ENCODE data around the gene P2RX6.
"Not testable (repeated sequence)": the region's sequence is repeated elsewhere in the genome, so short reads cannot be mapped to it uniquely, and the experiment has no call there.

Gene P2RX6

DNA sequence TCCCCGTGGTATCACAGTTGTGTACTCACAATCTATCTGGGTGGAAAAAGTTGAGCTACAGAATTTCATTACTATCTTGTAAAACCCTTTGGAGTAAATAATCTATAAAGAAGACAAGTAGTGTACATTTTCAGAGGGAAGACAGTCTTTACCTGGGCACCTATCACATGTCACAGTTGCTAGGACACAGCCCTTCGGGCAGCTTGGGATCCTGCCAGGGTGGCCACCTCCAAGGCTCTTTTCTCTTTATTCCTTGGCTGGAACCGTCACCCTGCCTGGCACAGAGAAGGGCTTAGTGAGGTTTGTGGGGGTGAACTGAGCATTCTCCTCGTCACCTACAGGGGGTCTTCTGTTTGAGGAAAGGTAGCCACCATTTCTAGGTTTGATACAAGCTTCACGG is 54.4 kb downstream of the P2RX6 start:
- Histone ChIP-seq H3K4me3 (IDR thresholded peaks at IDR 0.05; ENCODE audit: insufficient read depth, low read depth, low read length) (no peak overlapping the region), H3K27me3 (ENCODE audit: insufficient read depth, low read depth) (no peaks in the 10 kb centered on the region), H3K27ac (no peak overlapping the region), H3K79me2 (ENCODE audit: insufficient read depth, low read depth) (no peaks in the 10 kb centered on the region), H3K9ac (no peak overlapping the region), H3K4me1 (ENCODE audit: low read depth, poor library complexity, severe bottlenecking) (no peaks in the 10 kb centered on the region), H3K4me2 (no peak overlapping the region), H4K20me1 (ENCODE audit: insufficient read depth) (no peaks in the 10 kb centered on the region), H2AFZ (ENCODE audit: low read depth) (no peak overlapping the region), H3K36me3 (ENCODE audit: insufficient read depth) (no peaks in the 10 kb centered on the region)
- TF ChIP-seq, protein P1, sequence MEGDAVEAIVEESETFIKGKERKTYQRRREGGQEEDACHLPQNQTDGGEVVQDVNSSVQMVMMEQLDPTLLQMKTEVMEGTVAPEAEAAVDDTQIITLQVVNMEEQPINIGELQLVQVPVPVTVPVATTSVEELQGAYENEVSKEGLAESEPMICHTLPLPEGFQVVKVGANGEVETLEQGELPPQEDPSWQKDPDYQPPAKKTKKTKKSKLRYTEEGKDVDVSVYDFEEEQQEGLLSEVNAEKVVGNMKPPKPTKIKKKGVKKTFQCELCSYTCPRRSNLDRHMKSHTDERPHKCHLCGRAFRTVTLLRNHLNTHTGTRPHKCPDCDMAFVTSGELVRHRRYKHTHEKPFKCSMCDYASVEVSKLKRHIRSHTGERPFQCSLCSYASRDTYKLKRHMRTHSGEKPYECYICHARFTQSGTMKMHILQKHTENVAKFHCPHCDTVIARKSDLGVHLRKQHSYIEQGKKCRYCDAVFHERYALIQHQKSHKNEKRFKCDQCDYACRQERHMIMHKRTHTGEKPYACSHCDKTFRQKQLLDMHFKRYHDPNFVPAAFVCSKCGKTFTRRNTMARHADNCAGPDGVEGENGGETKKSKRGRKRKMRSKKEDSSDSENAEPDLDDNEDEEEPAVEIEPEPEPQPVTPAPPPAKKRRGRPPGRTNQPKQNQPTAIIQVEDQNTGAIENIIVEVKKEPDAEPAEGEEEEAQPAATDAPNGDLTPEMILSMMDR (conservative IDR thresholded peaks at IDR 0.05; ENCODE audit: low read depth, low read length): no peak

DNA sequence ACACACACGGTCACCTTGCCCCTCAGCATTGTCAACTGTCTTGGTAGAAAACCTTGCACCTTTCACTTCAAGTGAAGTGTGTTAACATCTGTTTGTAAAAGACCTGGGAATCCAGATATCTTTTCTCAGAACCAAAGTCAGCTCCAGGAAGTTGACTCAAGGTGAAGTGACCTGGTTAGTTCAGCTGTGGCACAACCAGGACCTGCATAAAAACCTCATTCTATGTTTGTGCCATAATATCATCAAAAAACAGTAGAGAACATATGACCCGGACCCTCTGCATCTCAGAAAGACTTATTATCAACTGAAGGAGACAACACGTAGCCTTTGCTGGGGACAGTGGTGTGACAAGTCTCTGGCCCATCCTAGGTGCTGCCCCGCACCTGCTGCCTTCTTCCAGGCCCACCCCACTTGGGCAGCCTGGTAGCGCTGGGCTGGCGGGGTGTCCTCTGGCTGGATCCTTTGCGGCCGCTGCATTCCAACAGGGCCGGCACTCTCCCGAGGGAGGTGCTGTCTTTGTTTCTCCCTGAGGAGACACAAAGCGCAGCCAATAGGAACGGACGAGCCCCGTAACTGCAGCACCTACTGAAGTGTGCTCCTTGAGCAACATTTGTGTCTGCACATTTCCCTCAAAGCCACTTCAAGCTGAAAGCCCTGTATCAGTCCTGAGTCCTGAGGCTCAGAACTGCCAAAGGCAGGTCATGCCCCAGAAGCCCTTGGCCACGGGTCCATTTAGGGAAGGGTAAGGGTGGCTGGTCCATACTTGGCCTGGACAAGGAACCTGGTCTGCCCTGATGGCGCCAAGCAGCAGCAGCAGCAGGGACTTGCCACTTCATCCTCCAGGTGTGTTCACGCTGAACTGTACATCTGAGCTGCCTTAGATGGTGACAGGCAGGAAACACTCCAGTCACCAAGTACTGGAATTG is 56.0 kb downstream of the P2RX6 start:
- H3K4me3 ChIP-seq (IDR thresholded peaks at IDR 0.05; ENCODE audit: insufficient read depth, low read depth, low read length): no peak overlapping the region
- H3K4me2 ChIP-seq: no peak overlapping the region
- no peaks in the 10 kb centered on the region for H3K36me3 ChIP-seq (ENCODE audit: insufficient read depth)
- no peaks in the 10 kb centered on the region for H3K4me1 ChIP-seq (ENCODE audit: low read depth, poor library complexity, severe bottlenecking)
- H3K79me2 ChIP-seq (ENCODE audit: insufficient read depth, low read depth): no peaks in the 10 kb centered on the region
- no peak overlapping the region for H3K9ac ChIP-seq
- TF ChIP-seq, protein P1 (conservative IDR thresholded peaks at IDR 0.05; ENCODE audit: low read depth, low read length): no peak
- no peaks in the 10 kb centered on the region for H4K20me1 ChIP-seq (ENCODE audit: insufficient read depth)
- no peaks in the 10 kb centered on the region for H3K27me3 ChIP-seq (ENCODE audit: insufficient read depth, low read depth)
- H2AFZ ChIP-seq (ENCODE audit: low read depth): no peak overlapping the region
- H3K27ac ChIP-seq: no peak overlapping the region

DNA sequence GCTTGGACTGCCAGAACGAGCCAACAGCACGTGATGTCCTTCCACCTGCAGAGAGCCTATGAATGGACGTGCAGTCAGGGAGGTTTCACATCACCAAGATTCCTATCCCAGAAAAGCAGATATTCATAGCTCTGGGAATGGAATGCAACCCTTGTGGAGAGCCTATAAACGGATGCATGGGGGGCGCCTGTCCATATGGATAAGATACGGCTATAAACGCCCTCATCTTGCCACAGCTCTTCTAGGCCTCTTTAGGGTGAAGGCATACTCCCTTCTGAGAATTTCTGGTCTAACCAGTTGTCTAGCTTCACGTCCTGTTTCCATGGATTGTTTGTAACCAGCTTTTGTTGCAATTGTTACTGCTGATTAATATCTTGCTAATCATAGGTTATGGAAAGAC is 56.8 kb downstream of the P2RX6 start:
- not testable (repeated sequence) for H3K4me1 ChIP-seq (ENCODE audit: low read depth, poor library complexity, severe bottlenecking); H2AFZ ChIP-seq (ENCODE audit: low read depth); H3K4me3 ChIP-seq (IDR thresholded peaks at IDR 0.05; ENCODE audit: insufficient read depth, low read depth, low read length); H4K20me1 ChIP-seq (ENCODE audit: insufficient read depth); H3K27me3 ChIP-seq (ENCODE audit: insufficient read depth, low read depth); H3K4me2 ChIP-seq; H3K79me2 ChIP-seq (ENCODE audit: insufficient read depth, low read depth); H3K9ac ChIP-seq; H3K27ac ChIP-seq; H3K36me3 ChIP-seq (ENCODE audit: insufficient read depth)

DNA sequence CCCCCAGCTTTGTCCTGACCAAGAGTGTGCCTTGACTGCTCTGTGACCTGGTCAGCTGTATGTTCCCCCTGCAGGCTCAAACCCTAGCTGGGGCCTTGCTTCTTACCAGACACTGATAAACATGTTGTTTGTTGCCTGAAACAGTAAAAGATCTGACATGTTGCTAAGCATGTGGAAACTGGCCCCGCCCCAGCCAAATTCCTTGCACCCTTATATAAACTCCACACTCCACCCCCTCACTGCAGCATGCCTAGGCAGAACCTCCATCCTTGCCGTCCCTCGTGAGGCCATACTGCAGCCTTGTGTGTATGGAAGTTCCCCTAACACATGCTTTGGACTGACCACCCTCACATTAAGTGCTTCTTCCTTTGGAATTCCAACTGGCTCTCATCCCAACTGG is 58.1 kb downstream of the P2RX6 start:
- Histone ChIP-seq H4K20me1 (ENCODE audit: insufficient read depth) (no peaks in the 10 kb centered on the region), H2AFZ (ENCODE audit: low read depth) (no peak overlapping the region), H3K36me3 (ENCODE audit: insufficient read depth) (no peaks in the 10 kb centered on the region), H3K4me1 (ENCODE audit: low read depth, poor library complexity, severe bottlenecking) (no peaks in the 10 kb centered on the region), H3K79me2 (ENCODE audit: insufficient read depth, low read depth) (no peaks in the 10 kb centered on the region), H3K4me3 (IDR thresholded peaks at IDR 0.05; ENCODE audit: insufficient read depth, low read depth, low read length) (no peak overlapping the region), H3K4me2 (no peak overlapping the region), H3K27ac (no peak overlapping the region), H3K27me3 (ENCODE audit: insufficient read depth, low read depth) (no peaks in the 10 kb centered on the region), H3K9ac (no peak overlapping the region)
- TF ChIP-seq, protein P1 (conservative IDR thresholded peaks at IDR 0.05; ENCODE audit: low read depth, low read length): no peak

DNA sequence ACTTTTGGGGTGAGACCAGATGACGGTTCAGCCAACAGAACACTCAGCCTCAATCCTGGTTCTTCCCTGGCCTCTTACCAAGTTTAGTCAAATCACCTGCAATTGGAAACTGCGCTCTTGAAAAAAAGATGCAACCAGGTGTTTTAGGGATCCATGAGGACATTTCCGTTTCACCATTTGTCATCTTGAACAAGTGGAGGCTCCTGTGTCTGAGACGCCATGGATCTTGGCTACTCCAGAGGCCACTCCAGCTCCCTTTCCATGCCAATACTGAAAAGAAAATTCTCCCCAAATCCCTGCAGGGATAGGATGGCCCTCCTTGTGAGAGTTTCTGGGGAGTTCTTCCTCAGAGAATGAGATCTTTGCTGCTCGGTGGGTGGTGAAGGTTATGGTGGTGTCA is 58.5 kb downstream of the P2RX6 start:
- Histone ChIP-seq H3K27ac (no peak overlapping the region), H2AFZ (ENCODE audit: low read depth) (no peak overlapping the region), H3K36me3 (ENCODE audit: insufficient read depth) (no peaks in the 10 kb centered on the region), H3K9ac (no peak overlapping the region), H3K27me3 (ENCODE audit: insufficient read depth, low read depth) (no peaks in the 10 kb centered on the region), H3K79me2 (ENCODE audit: insufficient read depth, low read depth) (no peaks in the 10 kb centered on the region), H3K4me1 (ENCODE audit: low read depth, poor library complexity, severe bottlenecking) (no peaks in the 10 kb centered on the region), H4K20me1 (ENCODE audit: insufficient read depth) (no peaks in the 10 kb centered on the region), H3K4me3 (IDR thresholded peaks at IDR 0.05; ENCODE audit: insufficient read depth, low read depth, low read length) (no peak overlapping the region), H3K4me2 (no peak overlapping the region)
- TF ChIP-seq, protein P1 (conservative IDR thresholded peaks at IDR 0.05; ENCODE audit: low read depth, low read length): no peak
